ENCODE results near the gene CPZ. TPM values are rescaled to one million over a fixed set of nuclear protein-coding genes. Genes with fewer than 3 reads are reported as not detected.

The CPZ gene
- total RNA-seq, 4 donors from 2014 or later: 0.32 to 4.2 (median 2.1) TPM

DNA sequence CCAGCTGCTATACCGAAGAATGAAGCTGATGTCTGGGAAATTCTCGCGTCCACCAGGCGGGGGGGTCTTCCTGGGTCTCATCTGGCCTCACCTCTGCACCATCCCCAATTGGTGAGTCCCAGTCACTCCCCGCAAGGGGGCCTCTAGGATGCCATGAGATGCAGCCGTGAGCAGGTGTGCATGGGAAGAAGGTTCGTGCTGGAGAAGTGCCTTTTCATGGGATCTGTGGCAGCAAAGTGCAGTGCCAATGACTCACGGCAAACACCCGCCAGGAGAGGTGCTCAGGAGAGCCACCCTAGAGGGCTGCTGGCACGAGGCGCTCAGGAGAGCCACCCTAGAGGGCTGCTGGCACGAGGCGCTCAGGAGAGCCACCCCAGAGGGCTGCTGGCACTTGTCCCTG lies 55.1 kb downstream of the CPZ start:
- peak in 1 of 2 donors; percentile 58 for DNase-seq (ENCODE audit: low spot score in 2 of 2)
- H3K4me3 ChIP-seq: no peak overlapping the region
- no peaks in the 10 kb centered on the region for H3K36me3 ChIP-seq
- TF ChIP-seq, protein P1, sequence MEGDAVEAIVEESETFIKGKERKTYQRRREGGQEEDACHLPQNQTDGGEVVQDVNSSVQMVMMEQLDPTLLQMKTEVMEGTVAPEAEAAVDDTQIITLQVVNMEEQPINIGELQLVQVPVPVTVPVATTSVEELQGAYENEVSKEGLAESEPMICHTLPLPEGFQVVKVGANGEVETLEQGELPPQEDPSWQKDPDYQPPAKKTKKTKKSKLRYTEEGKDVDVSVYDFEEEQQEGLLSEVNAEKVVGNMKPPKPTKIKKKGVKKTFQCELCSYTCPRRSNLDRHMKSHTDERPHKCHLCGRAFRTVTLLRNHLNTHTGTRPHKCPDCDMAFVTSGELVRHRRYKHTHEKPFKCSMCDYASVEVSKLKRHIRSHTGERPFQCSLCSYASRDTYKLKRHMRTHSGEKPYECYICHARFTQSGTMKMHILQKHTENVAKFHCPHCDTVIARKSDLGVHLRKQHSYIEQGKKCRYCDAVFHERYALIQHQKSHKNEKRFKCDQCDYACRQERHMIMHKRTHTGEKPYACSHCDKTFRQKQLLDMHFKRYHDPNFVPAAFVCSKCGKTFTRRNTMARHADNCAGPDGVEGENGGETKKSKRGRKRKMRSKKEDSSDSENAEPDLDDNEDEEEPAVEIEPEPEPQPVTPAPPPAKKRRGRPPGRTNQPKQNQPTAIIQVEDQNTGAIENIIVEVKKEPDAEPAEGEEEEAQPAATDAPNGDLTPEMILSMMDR (IDR thresholded peaks at IDR 0.05): no peak
- TF ChIP-seq POLR2AphosphoS5 (IDR thresholded peaks at IDR 0.05) (no peak), POLR2A (IDR thresholded peaks at IDR 0.05) (no peak), EP300 (IDR thresholded peaks at IDR 0.05) (no peak)
- no peaks in the 10 kb centered on the region for H3K9me3 ChIP-seq
- peaks cover 25% of the 10 kb centered on the region for H3K27me3 ChIP-seq
- WGBS: 79% methylated on average over 8 of the region's 13 CpGs
- H3K4me1 ChIP-seq: no peaks in the 10 kb centered on the region
- no peak overlapping the region for H3K27ac ChIP-seq

DNA sequence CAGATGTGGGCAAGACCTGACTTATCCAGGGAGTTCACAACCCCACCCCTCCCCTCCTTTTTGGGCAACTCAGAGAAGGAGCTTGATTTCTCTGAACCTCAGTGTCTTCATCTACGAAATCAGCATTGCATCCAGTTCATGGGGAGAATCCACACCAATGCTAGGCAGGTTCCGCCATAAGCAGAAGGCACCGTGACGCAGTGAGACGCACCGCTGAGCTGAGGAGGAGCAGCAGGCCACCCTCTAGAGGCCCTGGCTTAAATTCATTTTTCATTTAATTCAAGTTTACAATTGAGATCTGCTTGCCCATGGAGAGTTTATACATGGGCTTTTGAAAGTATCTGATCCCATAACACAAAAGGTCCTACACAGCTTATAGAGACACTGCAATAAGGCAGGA lies 55.7 kb downstream of the CPZ start:
- no peak overlapping the region for H3K4me3 ChIP-seq
- H3K27ac ChIP-seq: no peak overlapping the region
- H3K27me3 ChIP-seq: peaks cover 30% of the 10 kb centered on the region
- WGBS: 72% methylated on average over 6 of the region's 6 CpGs
- peak in 1 of 2 donors; percentile 20 for DNase-seq (ENCODE audit: low spot score in 2 of 2)
- no peaks in the 10 kb centered on the region for H3K4me1 ChIP-seq
- H3K9me3 ChIP-seq: no peaks in the 10 kb centered on the region
- no peaks in the 10 kb centered on the region for H3K36me3 ChIP-seq
- TF ChIP-seq, protein P1 (IDR thresholded peaks at IDR 0.05): no peak
- TF ChIP-seq EP300 (IDR thresholded peaks at IDR 0.05): no peak
- no peak for TF ChIP-seq POLR2A (IDR thresholded peaks at IDR 0.05)
- no peak for TF ChIP-seq POLR2AphosphoS5 (IDR thresholded peaks at IDR 0.05)

DNA sequence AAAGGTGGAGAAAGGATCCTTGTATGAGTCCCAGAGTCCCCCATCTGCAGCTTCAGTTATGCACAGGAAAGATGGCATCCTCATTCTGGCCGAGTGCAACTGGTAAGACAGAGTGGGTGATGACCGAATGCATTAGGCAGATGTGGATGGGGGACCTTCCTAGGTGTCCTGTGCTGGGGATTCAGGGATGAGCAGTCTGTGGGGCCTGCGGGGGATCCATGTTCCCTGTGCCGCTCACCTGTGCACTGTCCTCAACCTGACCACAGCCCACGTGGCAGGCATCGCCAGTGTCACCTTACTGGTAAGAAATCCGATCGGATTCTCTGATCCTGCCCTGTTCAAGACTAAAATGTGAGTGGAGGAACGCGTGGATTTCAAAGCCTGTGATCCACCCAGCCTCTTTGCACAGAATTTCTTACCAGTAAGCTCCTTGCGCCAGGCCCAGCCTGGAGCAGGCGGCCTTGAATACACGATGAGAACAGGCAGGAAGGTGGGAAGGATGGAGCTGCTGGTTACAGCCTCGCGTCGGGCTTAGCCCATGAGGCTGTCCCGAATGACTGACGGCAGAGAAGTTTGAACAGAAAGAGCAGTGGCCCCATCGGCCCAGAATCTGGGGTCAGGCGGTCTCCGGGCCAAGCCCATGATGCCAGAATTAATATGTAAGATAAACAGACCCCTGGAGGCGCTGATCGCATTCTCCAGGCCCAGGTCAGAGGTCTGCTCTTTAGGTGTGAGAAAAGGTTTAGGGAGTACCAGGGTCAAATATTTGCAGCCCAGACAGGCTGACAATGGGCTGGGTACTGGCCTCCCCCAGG lies 56.5 kb downstream of the CPZ start:
- no peaks in the 10 kb centered on the region for H3K4me1 ChIP-seq
- DNase-seq (ENCODE audit: low spot score in 2 of 2): peak in 1 of 2 donors; percentile 52
- no peak for TF ChIP-seq EP300 (IDR thresholded peaks at IDR 0.05)
- TF ChIP-seq POLR2A (IDR thresholded peaks at IDR 0.05): no peak
- TF ChIP-seq, protein P1 (IDR thresholded peaks at IDR 0.05): no peak
- TF ChIP-seq POLR2AphosphoS5 (IDR thresholded peaks at IDR 0.05): no peak
- WGBS: 75% methylated on average over 23 of the region's 23 CpGs
- no peak overlapping the region for H3K4me3 ChIP-seq
- H3K27ac ChIP-seq: no peak overlapping the region
- no peaks in the 10 kb centered on the region for H3K9me3 ChIP-seq
- no peaks in the 10 kb centered on the region for H3K36me3 ChIP-seq
- peaks cover 31% of the 10 kb centered on the region for H3K27me3 ChIP-seq

DNA sequence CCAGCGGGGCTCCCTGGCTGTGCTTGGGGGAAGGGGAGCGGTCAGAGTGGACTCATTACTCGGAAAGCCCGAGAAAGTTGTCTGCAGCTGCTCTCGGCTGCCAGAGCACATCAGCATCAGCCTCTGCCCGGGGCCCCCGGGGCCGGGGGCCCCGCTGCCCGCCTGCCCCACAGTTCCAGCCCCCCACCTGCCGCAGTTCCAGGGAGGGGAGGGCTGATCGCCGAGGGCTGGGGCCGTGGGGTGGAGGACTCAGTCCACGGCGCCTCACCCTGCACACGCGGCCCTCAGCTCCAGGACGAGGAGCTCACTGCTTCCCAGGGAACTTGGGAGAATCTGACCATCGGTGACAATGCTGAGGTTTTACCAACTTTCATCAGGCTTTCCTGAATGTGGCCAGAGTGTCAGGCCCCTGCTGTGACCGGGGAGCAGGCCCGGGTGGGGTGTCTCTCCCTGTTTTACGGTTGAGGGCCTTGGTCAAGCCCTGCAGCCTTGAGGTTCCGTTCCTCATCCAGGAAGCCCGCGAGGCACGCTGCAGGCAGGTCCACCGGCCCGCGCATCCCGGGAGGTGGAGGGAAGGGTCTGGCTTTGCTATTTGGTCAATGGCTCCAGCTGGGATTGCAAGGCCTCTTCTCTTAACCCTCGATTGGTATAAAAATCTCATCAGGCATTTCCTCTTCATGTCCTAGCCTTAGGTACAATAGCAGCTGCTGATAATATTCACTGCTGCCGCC lies 57.2 kb downstream of the CPZ start:
- Histone ChIP-seq H3K9me3 (no peaks in the 10 kb centered on the region), H3K4me3 (no peak overlapping the region), H3K36me3 (no peaks in the 10 kb centered on the region), H3K4me1 (no peaks in the 10 kb centered on the region), H3K27ac (no peak overlapping the region), H3K27me3 (peaks cover 31% of the 10 kb centered on the region)
- TF ChIP-seq POLR2AphosphoS5 (IDR thresholded peaks at IDR 0.05): no peak
- TF ChIP-seq POLR2A (IDR thresholded peaks at IDR 0.05): no peak
- TF ChIP-seq, protein P1 (IDR thresholded peaks at IDR 0.05): no peak
- no peak for TF ChIP-seq EP300 (IDR thresholded peaks at IDR 0.05)
- 42% methylated on average over 9 of the region's 33 CpGs for WGBS
- peak in 1 of 2 donors; percentile 70 for DNase-seq (ENCODE audit: low spot score in 2 of 2)

DNA sequence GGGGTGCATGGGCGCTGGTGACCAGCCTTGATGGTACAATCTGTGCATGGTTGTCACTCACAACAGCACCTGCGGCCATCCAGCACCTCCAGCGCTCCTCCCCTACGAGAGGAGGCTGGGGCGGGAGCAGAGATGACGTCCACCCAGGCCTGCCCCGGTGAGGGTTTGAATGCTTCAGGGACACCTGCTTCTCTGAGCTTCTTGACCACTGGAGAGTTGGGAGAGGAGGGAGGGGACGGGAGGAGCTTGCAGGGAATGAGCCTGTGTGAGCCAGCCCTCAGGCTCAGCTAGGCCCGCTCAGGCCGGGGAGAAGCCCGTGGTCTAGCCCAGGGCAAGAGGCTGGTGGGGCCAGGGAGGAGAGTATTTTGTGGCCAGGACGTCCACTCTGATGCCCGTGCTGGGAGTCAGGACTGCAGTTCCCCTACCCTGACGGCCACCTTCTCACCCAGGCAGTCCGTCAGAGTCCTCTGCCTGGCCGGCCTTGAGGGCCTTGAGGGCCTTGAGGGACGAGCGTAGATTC lies 59.2 kb downstream of the CPZ start:
- DNase-seq (ENCODE audit: low spot score in 2 of 2): peak in 1 of 2 donors; percentile 70
- Histone ChIP-seq H3K36me3 (no peaks in the 10 kb centered on the region), H3K27ac (no peak overlapping the region), H3K4me3 (no peak overlapping the region), H3K4me1 (no peaks in the 10 kb centered on the region), H3K27me3 (peaks cover 32% of the 10 kb centered on the region), H3K9me3 (no peaks in the 10 kb centered on the region)
- 89% methylated on average over 9 of the region's 18 CpGs for WGBS
- TF ChIP-seq POLR2AphosphoS5 (IDR thresholded peaks at IDR 0.05) (no peak), EP300 (IDR thresholded peaks at IDR 0.05) (no peak), POLR2A (IDR thresholded peaks at IDR 0.05) (no peak)
- TF ChIP-seq, protein P1 (IDR thresholded peaks at IDR 0.05): no peak

Measured in suprapubic skin (tissue), 4 donors.